ENCODE measurements around the gene ANTKMT.
"Not testable (repeated sequence)": the region's sequence is repeated elsewhere in the genome, so short reads cannot be mapped to it uniquely, and the experiment has no call there.

ANTKMT gene

GRCh38 chr16:741986-742629 lies 21.2 kb downstream of the ANTKMT start:
- DNase-seq (ENCODE audit: low read depth, low spot score): no peak

GRCh38 chr16:742894-743293 lies 21.9 kb downstream of the ANTKMT start:
- not testable (repeated sequence) for DNase-seq (ENCODE audit: low read depth, low spot score)

- DNase-seq (ENCODE audit: low read depth, low spot score): no peak
Observed at GRCh38 chr16:743794-744500, 23.0 kb downstream of the ANTKMT start.

- DNase-seq (ENCODE audit: low read depth, low spot score): no peak
Observed at GRCh38 chr16:745739-746138, 24.8 kb downstream of the ANTKMT start.

- DNase-seq (ENCODE audit: low read depth, low spot score): no peak
Observed at GRCh38 chr16:746637-747036, 25.7 kb downstream of the ANTKMT start.

DNA sequence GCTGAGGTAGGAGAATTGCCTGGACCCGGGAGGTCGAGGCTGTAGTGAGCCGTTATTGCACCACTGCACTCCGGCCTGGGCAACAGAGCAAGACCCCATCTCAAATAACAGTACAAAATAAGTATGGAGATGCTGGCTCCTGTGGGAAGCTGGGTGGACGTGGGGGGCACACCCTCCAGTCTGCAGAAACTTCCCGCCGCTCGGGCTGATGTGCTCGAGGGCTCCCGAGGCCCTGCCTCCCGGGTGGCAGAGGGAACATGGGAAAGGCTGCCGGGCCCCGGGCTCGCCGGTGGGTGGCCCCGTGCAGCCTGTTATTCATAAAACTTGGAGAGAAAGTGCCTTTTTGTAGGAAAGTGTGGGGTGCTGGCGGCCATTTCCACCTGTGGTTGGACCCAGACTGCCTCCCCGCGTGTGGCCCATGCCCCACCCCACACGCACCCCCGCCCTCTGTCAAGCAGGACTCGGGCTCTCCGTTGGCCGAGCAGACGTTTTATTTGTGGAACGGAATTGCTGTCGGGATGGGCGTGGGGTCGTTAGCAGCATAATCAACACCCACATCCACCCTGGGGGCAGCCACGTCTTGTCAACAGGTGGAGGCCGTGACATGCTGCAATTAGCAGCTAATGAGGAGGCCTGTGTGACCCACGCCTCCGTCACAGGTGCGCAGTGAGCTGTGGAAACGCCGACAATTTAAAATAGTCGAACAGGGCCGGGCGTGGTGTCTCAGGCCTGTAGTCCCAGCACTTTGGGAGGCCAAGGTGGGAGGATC lies 27.2 kb downstream of the ANTKMT start:
- DNase-seq (ENCODE audit: low read depth, low spot score): no peak

GRCh38 chr16:749010-749409 lies 28.1 kb downstream of the ANTKMT start:
- no peak for DNase-seq (ENCODE audit: low read depth, low spot score)

DNA sequence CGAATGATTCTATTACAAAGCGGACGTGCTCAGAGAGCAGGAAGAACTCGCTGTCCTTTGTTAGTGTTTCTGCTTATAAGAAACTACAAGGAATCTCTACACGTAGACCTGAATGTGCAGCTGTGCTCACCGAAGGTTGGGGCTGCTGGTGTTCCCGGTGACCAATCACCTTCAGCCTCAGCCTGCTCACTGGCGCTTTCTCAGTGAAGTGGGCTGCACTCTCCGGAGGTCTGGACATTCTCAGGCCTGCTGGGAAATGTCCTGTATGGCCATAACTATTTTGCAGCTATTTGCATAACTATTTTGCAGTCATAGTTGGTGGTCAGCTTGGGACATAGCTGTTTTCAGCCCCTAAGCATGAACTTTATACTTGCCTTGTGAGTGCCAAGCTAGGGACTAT lies 29.5 kb downstream of the ANTKMT start:
- no peak for DNase-seq (ENCODE audit: low read depth, low spot score)

DNA sequence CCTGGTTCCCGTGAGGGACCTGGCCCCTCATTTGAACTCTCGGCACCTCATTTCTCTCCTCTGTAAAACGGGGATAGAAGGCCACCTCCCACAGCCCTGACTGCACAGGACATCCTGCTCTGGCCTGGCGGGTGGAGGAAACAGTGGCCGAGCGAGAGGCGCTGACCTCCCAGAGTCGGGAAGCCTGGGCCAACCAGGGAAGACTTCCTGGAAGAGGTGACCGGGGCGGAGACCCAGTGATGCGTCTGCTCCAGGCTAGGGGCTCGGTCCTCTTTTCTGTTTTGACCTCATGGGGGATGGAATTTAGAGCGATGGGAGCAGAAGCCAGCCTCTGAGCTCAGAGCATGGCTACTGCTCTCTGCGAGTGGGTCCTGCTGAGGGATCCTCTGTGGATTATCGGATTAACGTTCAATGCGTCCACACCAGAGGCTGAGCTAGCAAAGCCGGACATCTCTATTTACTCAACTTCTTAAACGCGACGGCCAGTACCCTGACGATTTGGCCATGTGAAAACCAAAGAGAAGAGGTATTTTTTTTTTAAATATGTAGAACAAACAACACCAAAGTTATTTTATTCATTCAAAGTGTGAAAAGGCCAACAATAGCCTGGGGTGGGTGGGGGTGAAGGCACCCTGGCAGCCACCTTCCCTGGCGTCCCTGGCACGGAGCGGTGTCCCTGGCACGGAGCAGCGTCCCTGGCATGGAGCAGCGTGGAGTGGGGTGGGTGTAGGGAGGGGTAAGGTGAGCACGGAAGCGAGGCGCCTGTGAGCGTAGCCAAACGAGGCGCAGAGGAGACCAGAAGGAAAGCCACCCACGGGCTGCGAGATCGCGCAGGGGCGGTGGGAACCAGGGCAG lies 30.4 kb downstream of the ANTKMT start:
- no peak for DNase-seq (ENCODE audit: low read depth, low spot score)

- no peak for DNase-seq (ENCODE audit: low read depth, low spot score)
Observed at GRCh38 chr16:752007-752312, 31.0 kb downstream of the ANTKMT start.

DNA sequence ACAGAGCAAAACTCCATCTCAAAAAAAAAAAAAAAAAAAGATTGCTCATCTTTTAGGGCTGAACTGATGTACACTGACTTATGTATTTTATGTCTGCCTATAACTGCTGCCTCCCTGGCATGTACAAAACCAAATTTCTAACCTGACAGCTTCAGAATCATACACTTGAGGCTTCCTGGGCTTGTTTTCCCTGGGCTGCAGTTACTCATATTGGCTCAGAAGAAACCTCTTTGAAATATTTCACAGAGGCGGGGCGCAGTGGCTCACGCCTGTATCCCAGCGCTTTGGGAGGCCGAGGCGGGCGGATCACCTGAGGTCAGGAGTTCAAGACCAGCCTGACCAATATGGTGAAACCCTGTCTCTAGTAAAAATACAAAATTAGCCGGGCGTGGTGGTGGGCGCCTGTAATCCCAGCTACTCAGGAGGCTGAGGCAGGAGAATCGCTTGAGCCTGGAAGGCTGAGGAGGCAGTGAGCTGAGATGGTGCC lies 33.2 kb downstream of the ANTKMT start:
- DNase-seq (ENCODE audit: low read depth, low spot score): not testable (repeated sequence)

- no peak for DNase-seq (ENCODE audit: low read depth, low spot score)
Observed at GRCh38 chr16:754656-755055, 33.7 kb downstream of the ANTKMT start.

- DNase-seq (ENCODE audit: low read depth, low spot score): no peak
Observed at GRCh38 chr16:756428-756827, 35.5 kb downstream of the ANTKMT start.

DNA sequence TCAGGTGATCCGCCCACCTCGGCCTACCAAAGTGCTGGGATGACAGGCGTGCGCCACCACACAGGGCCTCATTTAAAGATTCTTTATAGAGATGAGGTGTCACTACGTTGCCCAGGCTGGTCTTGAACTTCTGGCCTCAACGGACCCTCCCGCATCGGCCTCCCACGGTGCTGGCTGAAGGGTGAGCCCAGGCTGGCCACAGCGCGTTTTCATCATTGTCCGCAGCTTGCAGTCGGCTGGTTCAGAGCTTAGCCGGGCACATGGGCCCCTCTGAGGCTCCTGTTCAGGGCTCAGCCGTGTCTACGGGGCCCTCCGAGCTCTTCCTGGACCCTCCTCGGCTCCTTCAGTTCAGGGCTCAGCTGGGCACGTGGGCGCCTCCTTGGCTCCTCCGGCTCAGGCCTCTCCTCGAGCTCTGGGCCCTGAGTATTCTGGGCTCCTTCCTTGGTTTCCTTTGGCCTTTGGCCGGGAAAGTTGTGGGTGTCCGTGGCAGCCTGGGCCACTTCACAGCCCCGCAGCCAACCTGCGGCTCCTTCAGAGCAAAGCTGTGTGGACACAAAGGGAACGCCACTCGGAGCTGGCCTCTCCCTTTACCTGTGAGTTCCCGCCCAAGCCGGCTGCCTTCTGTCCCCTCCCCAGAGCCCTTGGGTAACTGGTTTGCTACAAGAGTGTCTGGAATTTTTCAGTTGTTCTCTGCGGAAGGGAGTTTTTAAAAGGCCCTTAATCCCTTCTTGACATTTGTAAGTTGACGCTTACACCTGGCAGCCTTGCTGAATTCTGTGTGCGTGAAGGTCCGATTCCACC lies 38.4 kb downstream of the ANTKMT start:
- no peak for DNase-seq (ENCODE audit: low read depth, low spot score)

DNA sequence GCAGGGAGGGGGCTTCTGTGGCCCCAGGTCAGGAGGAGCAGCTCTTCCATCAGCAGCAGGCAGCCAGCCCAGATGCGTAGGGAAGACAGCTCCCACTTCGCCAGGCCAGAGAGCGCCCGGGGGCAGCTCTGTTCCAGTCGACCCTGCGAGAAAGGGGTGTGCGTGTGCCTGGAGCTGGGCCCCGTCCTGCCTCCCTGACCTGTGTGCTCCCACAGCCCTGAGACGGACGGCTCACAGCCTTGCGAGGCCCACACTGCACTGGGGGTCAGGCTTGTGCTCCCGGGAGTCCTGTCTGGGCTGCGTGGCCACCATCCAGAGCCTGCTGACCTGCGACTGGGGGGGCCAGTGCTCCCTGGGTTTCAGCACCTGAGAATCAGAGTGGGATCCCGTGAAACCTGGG lies 39.1 kb downstream of the ANTKMT start:
- no peak for DNase-seq (ENCODE audit: low read depth, low spot score)

GRCh38 chr16:760545-761343 lies 39.8 kb downstream of the ANTKMT start, which contains the start of gene MSLN:
MSLN (plus strand) TSS chr16:760734; CDS start chr16:762681, 1,947 bp downstream.
- no peak for DNase-seq (ENCODE audit: low read depth, low spot score)

- DNase-seq (ENCODE audit: low read depth, low spot score): no peak
Observed at GRCh38 chr16:761625-762513, 40.9 kb downstream of the ANTKMT start.

GRCh38 chr16:762595-763268 lies 41.8 kb downstream of the ANTKMT start:
- no peak for DNase-seq (ENCODE audit: low read depth, low spot score)

Data from activated naive CD8-positive, alpha-beta T cell treated with anti-CD3 and anti-CD28 coated beads, Interleukin-2, amount 50 U/mL, for 16 hours (primary cell).